Endothelial cell of umbilical vein (primary cell): ENCODE results near the gene LATS2. TPM values are rescaled to one million over a fixed set of nuclear protein-coding genes. Genes with fewer than 3 reads are reported as not detected.

Experiments used
- BruUV-seq: library from RNA; stranded (reverse); fragments of 400-500 nt; replicated peaks from 2 replicates; lab custom pipeline; 2021; lab: Mats Ljungman, UMichigan
- CTCF ChIA-PET: fragments of 300-600, 350-600 bp; sonication (Branson Sonifier 250); formaldehyde crosslinking; loops from one replicate; lab custom pipeline; 2021; ENCODE audit warnings: antibody characterized with exemption, inconsistent platforms; lab: Charles Lee
- POLR2A ChIA-PET: fragments of 300-600, 350-600 bp; sonication (Branson Sonifier 250); formaldehyde crosslinking; loops from one replicate; lab custom pipeline; 2021; ENCODE audit warnings: antibody characterized with exemption, inconsistent platforms; lab: Charles Lee
- DNase-seq: peaks from one replicate; pipeline ENCODE4 v3.0.0-alpha.2; 2011; ENCODE audit warnings: low read depth, low spot score
- FAIRE-seq: peaks from 2 replicates; lab custom pipeline; 2011; peaks lifted over from hg19 to GRCh38; lab: Jason Lieb, UNC
- H2AFZ ChIP-seq: 2 replicates; pipeline ENCODE4 v1.6.0; 2012; ENCODE audit warnings: low read depth, low read length, control low read depth, inconsistent platforms
- H3K27ac ChIP-seq: 2 replicates; pipeline ENCODE4 v1.5.1; 2011; ENCODE audit warnings: low read depth, mild to moderate bottlenecking, control low read depth, low read length, moderate library complexity; ENCODE audit not compliant: insufficient read depth
- H3K27me3 ChIP-seq, 2 experiments: 2 replicates each; pipeline versions ENCODE4 v1.6.0 to v1.6.1; 2011; ENCODE audit warnings: low read length in 2 of 2, mixed read lengths in 1 of 2; ENCODE audit not compliant: control insufficient read depth in 2 of 2, insufficient read depth in 2 of 2
- H3K36me3 ChIP-seq, 2 experiments: 2 replicates in 1 of 2; 3 replicates in 1 of 2; pipeline ENCODE4 v1.5.1; 2011; ENCODE audit warnings: low read length in 2 of 2, mild to moderate bottlenecking in 1 of 2, moderate library complexity in 1 of 2; ENCODE audit not compliant: control insufficient read depth in 2 of 2, insufficient read depth in 2 of 2; ENCODE audit errors: extremely low read depth in 1 of 2
- H3K4me1 ChIP-seq: 3 replicates; pipeline ENCODE4 v1.5.1; 2011; ENCODE audit warnings: mild to moderate bottlenecking, low read length; ENCODE audit not compliant: control insufficient read depth, insufficient read depth; ENCODE audit errors: extremely low read depth
- H3K4me2 ChIP-seq: 2 replicates; pipeline ENCODE4 v1.6.1; 2011; ENCODE audit warnings: low read length, control low read depth, mixed read lengths; ENCODE audit not compliant: insufficient read depth
- H3K4me3 ChIP-seq, 3 experiments: fragments of 200-600 bp in 1 of 3; sonication (generic), shearing (Covaris generic) in 1 of 3; replicated peaks in 1 of 3; 2 replicates each; pipeline ENCODE4 v1.5.1; 2011 to 2016; ENCODE audit warnings: control low read depth in 3 of 3, low read length in 3 of 3, mild to moderate bottlenecking in 2 of 3, inconsistent platforms in 1 of 3, low read depth in 1 of 3, moderate library complexity in 1 of 3; ENCODE audit not compliant: insufficient read depth in 1 of 3
- H3K79me2 ChIP-seq: 2 replicates; pipeline ENCODE4 v1.6.0; 2012; ENCODE audit warnings: low read length, inconsistent platforms; ENCODE audit not compliant: control insufficient read depth, insufficient read depth
- H3K9ac ChIP-seq: replicated peaks from 2 replicates; pipeline ENCODE3; 2011; ENCODE audit warnings: low read length, control low read depth; ENCODE audit not compliant: insufficient read depth; ENCODE audit errors: extremely low read depth
- H3K9me1 ChIP-seq: replicated peaks from 3 replicates; pipeline ENCODE4 v1.6.0; 2011; ENCODE audit warnings: mild to moderate bottlenecking, low read length; ENCODE audit not compliant: control insufficient read depth, insufficient read depth; ENCODE audit errors: extremely low read depth
- H3K9me3 ChIP-seq: replicated peaks from 2 replicates; pipeline ENCODE4 v1.5.1; 2012; ENCODE audit warnings: low read length, inconsistent platforms; ENCODE audit not compliant: control insufficient read depth, insufficient read depth
- H4K20me1 ChIP-seq: replicated peaks from 2 replicates; pipeline ENCODE3; 2011; ENCODE audit warnings: mild to moderate bottlenecking, low read length; ENCODE audit not compliant: control insufficient read depth, insufficient read depth; ENCODE audit errors: extremely low read depth
- CTCF ChIP-seq, 2 donors: IDR thresholded peaks; 1 replicate in 1 of 2; 2 replicates in 1 of 2; pipeline ENCODE4 v1.5.1; 2011; ENCODE audit warnings: low read length in 2 of 2, mild to moderate bottlenecking in 2 of 2, moderate library complexity in 2 of 2, control low read depth in 1 of 2, inconsistent platforms in 1 of 2, low read depth in 1 of 2; ENCODE audit not compliant: insufficient read depth in 1 of 2; ENCODE audit errors: extremely low read depth in 1 of 2
- EZH2 ChIP-seq: IDR thresholded peaks from 2 replicates; pipeline ENCODE4 v1.6.1; 2012; ENCODE audit warnings: borderline replicate concordance, low read depth, mild to moderate bottlenecking, moderate library complexity, low read length, inconsistent platforms; ENCODE audit not compliant: severe bottlenecking
- GATA2 ChIP-seq: IDR thresholded peaks from 2 replicates; pipeline ENCODE4 v1.7.0; 2011; ENCODE audit warnings: low read depth, mild to moderate bottlenecking, moderate library complexity, mixed read lengths, low read length; ENCODE audit not compliant: insufficient read length, insufficient read depth
- JUN ChIP-seq: IDR thresholded peaks from 2 replicates; pipeline ENCODE4 v1.6.1; 2011; ENCODE audit warnings: borderline replicate concordance, low read depth; ENCODE audit not compliant: insufficient read length, insufficient read depth
- MAX ChIP-seq: IDR thresholded peaks from 2 replicates; pipeline ENCODE4 v1.6.1; 2011; ENCODE audit not compliant: insufficient read depth, insufficient read length
- MYC ChIP-seq: IDR thresholded peaks from one replicate; pipeline ENCODE4 v1.6.1; 2011; ENCODE audit warnings: mild to moderate bottlenecking, low read depth, low read length
- POLR2A ChIP-seq: IDR thresholded peaks from 2 replicates; pipeline ENCODE4 v1.6.1; 2012; ENCODE audit warnings: low read depth, mild to moderate bottlenecking, control low read depth, low read length
- POLR2AphosphoS5 ChIP-seq: IDR thresholded peaks from 2 replicates; pipeline ENCODE4 v1.6.1; 2012; ENCODE audit warnings: low read depth, mild to moderate bottlenecking, control low read depth, low read length, moderate library complexity; ENCODE audit not compliant: insufficient read depth
- dilution Hi-C: fragments of 300-500 bp; cut with MboI; formaldehyde crosslinking; loops from one replicate; pipeline ENCODE4 v1.15.0; 2019; ENCODE audit warnings: low sequenced_read_pairs; ENCODE audit not compliant: extremely low pct_ligation_motif_present
- intact Hi-C: fragments of 100-400 bp; cut with micrococcal nuclease; formaldehyde crosslinking; loops from one replicate; pipeline ENCODE4 v1.10.0; 2022
- polyA plus RNA-seq, 4 experiments: library from polyadenylated mRNA; depleted of rRNA in 3 of 4; stranded (reverse) in 3 of 4; unstranded in 1 of 4; fragments of >200 nt; gene quantifications; 2 replicates each; pipeline versions ENCODE4 v1.2.1 to v1.2.3, GENCODE V29; 2011 to 2012; ENCODE audit warnings: missing spikeins in 1 of 4
- total RNA-seq: library from RNA; stranded (reverse); gene quantifications from 2 replicates; pipeline ENCODE4 v1.2.3, GENCODE V29; 2021

The LATS2 gene
- total and polyA plus RNA-seq, 2 donors (not counting 3 experiments of a cell fraction or from before 2014, with no cell fraction given), result 33.5 to 67.6 TPM

GRCh38 chr13:21005193-21005592, 56.2 kb downstream of the LATS2 start:
- Histone ChIP-seq H3K36me3 (peaks cover 0 to 4% of the 10 kb centered on the region in 2 experiments), H3K27ac (no peak overlapping the region), H2AFZ (no peak overlapping the region), H3K4me3 (no peak overlapping the region), H3K9me3 (no peaks in the 10 kb centered on the region), H3K9ac (no peak overlapping the region), H3K4me1 (no peaks in the 10 kb centered on the region), H3K9me1 (no peaks in the 10 kb centered on the region), H3K4me2 (no peak overlapping the region), H4K20me1 (peaks cover 10% of the 10 kb centered on the region), H3K79me2 (peaks cover 94% of the 10 kb centered on the region), H3K27me3 (no peaks in the 10 kb centered on the region)
- dilution Hi-C loops, result no loop called here
- no peak for TF ChIP-seq GATA2
- TF ChIP-seq POLR2AphosphoS5, result no peak
- no peak for TF ChIP-seq MAX
- TF ChIP-seq MYC, result no peak
- no peak for TF ChIP-seq CTCF (IDR thresholded peaks at IDR 0.05; ENCODE audit: extremely low read depth in 1 of 2, insufficient read depth in 1 of 2, low read depth in 1 of 2, low read length in 2 of 2)
- TF ChIP-seq JUN, result no peak
- no peak for TF ChIP-seq EZH2
- TF ChIP-seq POLR2A, result no peak
- no TSS peak for BruUV-seq
- FAIRE-seq (no peak), DNase-seq (no peak)
- intact Hi-C loops, result no loop called here
- POLR2A ChIA-PET, result interaction anchor here (0.7 kb wide), 1 partner anchor 19 kb away, joined by 3 read pairs; no protein-coding TSS in a partner anchor
- CTCF ChIA-PET, result no interaction called here
